Neural cell (in vitro differentiated cells): Measurements from ENCODE around the gene TMEM185B.

ENCODE experiments used
- EZH2 ChIP-seq: fragments of 200-600, 300-800 bp; shearing (Covaris generic), sonication (generic); IDR thresholded peaks from 2 replicates; pipeline ENCODE4 v1.6.1; 2014; ENCODE audit warnings: antibody characterized with exemption, low read length, borderline replicate concordance, mild to moderate bottlenecking; ENCODE audit not compliant: insufficient read depth, poor library complexity, severe bottlenecking
- RAD21 ChIP-seq: fragments of 450-650 bp; conservative IDR thresholded peaks from 2 replicates; pipeline ENCODE4 v1.6.1; 2014; ENCODE audit warnings: antibody characterized with exemption, mild to moderate bottlenecking, moderate library complexity
- TF ChIP-seq, protein P1 (sequence below): fragments of 450-650 bp; IDR thresholded peaks from 2 replicates; pipeline ENCODE4 v1.5.1; 2014; ENCODE audit warnings: antibody characterized with exemption, mild to moderate bottlenecking, moderate library complexity; ENCODE audit not compliant: poor library complexity, severe bottlenecking
- TF ChIP-seq, protein P2 (sequence below): IDR thresholded peaks from 2 replicates; pipeline ENCODE4 v1.6.1; 2012; ENCODE audit warnings: borderline replicate concordance

DNA sequence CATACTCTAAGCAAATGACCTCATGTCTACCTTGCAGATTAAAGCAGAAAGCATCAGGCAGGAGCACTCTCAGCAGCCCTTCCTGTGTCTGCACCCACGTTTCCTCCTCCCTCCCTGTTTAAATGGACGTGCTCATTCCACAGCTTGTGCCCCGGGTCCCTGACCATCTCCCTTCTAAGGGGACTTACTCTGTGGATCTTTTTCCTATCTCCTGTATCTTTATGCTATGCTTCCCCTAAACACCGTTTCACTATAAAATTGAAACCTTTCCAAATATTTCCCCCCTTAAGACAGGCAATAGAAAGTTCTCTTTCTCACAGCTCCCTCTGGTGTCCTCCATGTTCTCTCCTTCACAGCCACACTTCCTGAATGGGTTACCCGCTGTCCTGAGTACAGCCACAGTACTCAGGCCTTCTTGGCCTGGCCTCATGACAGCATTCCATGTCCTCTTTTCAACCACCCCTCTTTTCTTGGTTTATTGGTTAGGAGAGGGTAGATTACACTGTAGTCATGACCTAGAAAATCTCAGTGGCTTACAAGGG, 41.1 kb downstream of the TMEM185B start:
- TF ChIP-seq, protein P1, sequence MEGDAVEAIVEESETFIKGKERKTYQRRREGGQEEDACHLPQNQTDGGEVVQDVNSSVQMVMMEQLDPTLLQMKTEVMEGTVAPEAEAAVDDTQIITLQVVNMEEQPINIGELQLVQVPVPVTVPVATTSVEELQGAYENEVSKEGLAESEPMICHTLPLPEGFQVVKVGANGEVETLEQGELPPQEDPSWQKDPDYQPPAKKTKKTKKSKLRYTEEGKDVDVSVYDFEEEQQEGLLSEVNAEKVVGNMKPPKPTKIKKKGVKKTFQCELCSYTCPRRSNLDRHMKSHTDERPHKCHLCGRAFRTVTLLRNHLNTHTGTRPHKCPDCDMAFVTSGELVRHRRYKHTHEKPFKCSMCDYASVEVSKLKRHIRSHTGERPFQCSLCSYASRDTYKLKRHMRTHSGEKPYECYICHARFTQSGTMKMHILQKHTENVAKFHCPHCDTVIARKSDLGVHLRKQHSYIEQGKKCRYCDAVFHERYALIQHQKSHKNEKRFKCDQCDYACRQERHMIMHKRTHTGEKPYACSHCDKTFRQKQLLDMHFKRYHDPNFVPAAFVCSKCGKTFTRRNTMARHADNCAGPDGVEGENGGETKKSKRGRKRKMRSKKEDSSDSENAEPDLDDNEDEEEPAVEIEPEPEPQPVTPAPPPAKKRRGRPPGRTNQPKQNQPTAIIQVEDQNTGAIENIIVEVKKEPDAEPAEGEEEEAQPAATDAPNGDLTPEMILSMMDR, result no peak
- TF ChIP-seq RAD21, result no peak
- TF ChIP-seq, protein P2, sequence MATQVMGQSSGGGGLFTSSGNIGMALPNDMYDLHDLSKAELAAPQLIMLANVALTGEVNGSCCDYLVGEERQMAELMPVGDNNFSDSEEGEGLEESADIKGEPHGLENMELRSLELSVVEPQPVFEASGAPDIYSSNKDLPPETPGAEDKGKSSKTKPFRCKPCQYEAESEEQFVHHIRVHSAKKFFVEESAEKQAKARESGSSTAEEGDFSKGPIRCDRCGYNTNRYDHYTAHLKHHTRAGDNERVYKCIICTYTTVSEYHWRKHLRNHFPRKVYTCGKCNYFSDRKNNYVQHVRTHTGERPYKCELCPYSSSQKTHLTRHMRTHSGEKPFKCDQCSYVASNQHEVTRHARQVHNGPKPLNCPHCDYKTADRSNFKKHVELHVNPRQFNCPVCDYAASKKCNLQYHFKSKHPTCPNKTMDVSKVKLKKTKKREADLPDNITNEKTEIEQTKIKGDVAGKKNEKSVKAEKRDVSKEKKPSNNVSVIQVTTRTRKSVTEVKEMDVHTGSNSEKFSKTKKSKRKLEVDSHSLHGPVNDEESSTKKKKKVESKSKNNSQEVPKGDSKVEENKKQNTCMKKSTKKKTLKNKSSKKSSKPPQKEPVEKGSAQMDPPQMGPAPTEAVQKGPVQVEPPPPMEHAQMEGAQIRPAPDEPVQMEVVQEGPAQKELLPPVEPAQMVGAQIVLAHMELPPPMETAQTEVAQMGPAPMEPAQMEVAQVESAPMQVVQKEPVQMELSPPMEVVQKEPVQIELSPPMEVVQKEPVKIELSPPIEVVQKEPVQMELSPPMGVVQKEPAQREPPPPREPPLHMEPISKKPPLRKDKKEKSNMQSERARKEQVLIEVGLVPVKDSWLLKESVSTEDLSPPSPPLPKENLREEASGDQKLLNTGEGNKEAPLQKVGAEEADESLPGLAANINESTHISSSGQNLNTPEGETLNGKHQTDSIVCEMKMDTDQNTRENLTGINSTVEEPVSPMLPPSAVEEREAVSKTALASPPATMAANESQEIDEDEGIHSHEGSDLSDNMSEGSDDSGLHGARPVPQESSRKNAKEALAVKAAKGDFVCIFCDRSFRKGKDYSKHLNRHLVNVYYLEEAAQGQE, result no peak
- no peak for TF ChIP-seq EZH2
